ENCODE results near the gene THADA.

The THADA gene

DNA sequence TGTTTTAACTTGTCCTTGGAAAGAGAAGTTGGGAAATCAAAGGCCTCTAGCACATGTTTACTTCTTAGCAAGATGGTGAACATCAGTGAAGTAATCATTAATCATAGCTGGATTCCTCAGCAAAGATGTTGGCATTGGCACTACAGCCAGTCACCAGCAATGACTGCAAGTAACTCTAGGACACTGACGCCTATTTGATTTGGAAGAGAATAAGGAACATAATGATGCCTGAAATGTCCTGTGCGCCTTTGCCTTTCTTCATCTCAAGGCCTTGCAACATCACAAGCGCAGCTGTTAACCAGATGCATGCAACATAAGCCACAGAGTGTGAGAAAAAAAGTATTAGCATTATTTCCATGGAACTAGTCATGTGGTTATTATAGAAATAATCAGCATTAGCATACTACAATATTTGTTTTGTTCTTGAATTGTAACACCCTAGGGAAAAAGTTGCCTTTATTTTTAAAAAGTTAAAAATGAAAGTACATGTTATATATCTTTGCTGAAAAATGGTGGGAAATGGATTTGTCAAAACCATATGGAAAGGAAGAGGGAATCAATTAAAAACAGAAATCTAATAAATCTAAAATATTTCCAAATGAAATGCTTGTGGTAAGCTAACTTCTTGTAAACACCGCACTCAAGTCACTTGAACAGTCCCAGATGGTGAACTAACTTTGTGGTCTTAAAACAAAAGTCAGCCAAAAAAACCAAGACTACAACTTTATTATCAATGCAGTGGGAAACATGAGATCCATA, 55.6 kb downstream of the THADA start:
- H3K79me2 ChIP-seq (ENCODE audit: insufficient read depth, low read depth), result no peaks in the 10 kb centered on the region
- no peaks in the 10 kb centered on the region for H4K20me1 ChIP-seq (ENCODE audit: insufficient read depth)
- 0 out of 2 replicates have a peak overlapping the region, but pooled peaks have one; percentile 0 for H3K4me2 ChIP-seq
- no peaks in the 10 kb centered on the region for H3K36me3 ChIP-seq (ENCODE audit: insufficient read depth)
- peaks cover 21% of the 10 kb centered on the region for H3K4me1 ChIP-seq (ENCODE audit: low read depth, poor library complexity, severe bottlenecking)
- TF ChIP-seq CTCF (conservative IDR thresholded peaks at IDR 0.05; ENCODE audit: low read depth, low read length), result no peak
- no peak overlapping the region for H2AFZ ChIP-seq (ENCODE audit: low read depth)
- H3K27ac ChIP-seq, result no peak overlapping the region
- H3K9ac ChIP-seq, result no peak overlapping the region
- H3K27me3 ChIP-seq (ENCODE audit: insufficient read depth, low read depth), result no peaks in the 10 kb centered on the region
- no peak overlapping the region for H3K4me3 ChIP-seq (IDR thresholded peaks at IDR 0.05; ENCODE audit: insufficient read depth, low read depth, low read length)

GRCh38 chr2:43539436-43539835, 56.4 kb downstream of the THADA start:
- Histone ChIP-seq H2AFZ (ENCODE audit: low read depth) (no peak overlapping the region), H3K27ac (no peak overlapping the region), H3K36me3 (ENCODE audit: insufficient read depth) (no peaks in the 10 kb centered on the region), H3K4me3 (IDR thresholded peaks at IDR 0.05; ENCODE audit: insufficient read depth, low read depth, low read length) (no peak overlapping the region), H3K4me2 (no peak overlapping the region), H4K20me1 (ENCODE audit: insufficient read depth) (no peaks in the 10 kb centered on the region), H3K27me3 (ENCODE audit: insufficient read depth, low read depth) (no peaks in the 10 kb centered on the region), H3K79me2 (ENCODE audit: insufficient read depth, low read depth) (no peaks in the 10 kb centered on the region), H3K4me1 (ENCODE audit: low read depth, poor library complexity, severe bottlenecking) (peaks cover 21% of the 10 kb centered on the region), H3K9ac (no peak overlapping the region)
- no peak for TF ChIP-seq CTCF (conservative IDR thresholded peaks at IDR 0.05; ENCODE audit: low read depth, low read length)

- H2AFZ ChIP-seq (ENCODE audit: low read depth), result no peak overlapping the region
- no peak overlapping the region for H3K4me2 ChIP-seq
- H3K4me3 ChIP-seq (IDR thresholded peaks at IDR 0.05; ENCODE audit: insufficient read depth, low read depth, low read length), result no peak overlapping the region
- H3K27ac ChIP-seq, result no peak overlapping the region
- H3K79me2 ChIP-seq (ENCODE audit: insufficient read depth, low read depth), result no peaks in the 10 kb centered on the region
- no peak for TF ChIP-seq CTCF (conservative IDR thresholded peaks at IDR 0.05; ENCODE audit: low read depth, low read length)
- H4K20me1 ChIP-seq (ENCODE audit: insufficient read depth), result no peaks in the 10 kb centered on the region
- no peaks in the 10 kb centered on the region for H3K27me3 ChIP-seq (ENCODE audit: insufficient read depth, low read depth)
- no peak overlapping the region for H3K9ac ChIP-seq
- H3K36me3 ChIP-seq (ENCODE audit: insufficient read depth), result no peaks in the 10 kb centered on the region
- peaks cover 21% of the 10 kb centered on the region for H3K4me1 ChIP-seq (ENCODE audit: low read depth, poor library complexity, severe bottlenecking)
These were observed 57.7 kb downstream of the THADA start for GRCh38 chr2:43538034-43538670.

DNA sequence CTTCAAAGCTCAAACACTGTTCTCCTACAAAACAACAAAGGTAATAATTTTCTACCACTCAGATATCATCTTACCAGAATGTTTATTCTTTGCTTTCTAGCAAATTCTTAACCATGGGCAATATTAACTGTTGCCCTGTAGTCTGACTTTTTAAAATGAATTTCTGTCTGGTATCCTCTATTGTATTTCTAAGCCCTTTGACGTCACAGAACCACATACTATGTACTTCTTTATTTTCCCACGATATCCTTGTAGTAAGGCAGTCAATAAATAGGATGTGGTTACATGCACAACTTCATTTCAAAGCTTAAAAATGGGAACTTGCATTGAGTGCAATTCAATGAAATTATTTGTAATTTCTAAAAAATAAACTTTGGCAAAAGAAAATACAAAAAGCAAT, 58.7 kb downstream of the THADA start:
- Histone ChIP-seq H3K36me3 (ENCODE audit: insufficient read depth) (no peaks in the 10 kb centered on the region), H3K79me2 (ENCODE audit: insufficient read depth, low read depth) (no peaks in the 10 kb centered on the region), H3K4me1 (ENCODE audit: low read depth, poor library complexity, severe bottlenecking) (peaks cover 21% of the 10 kb centered on the region), H2AFZ (ENCODE audit: low read depth) (no peak overlapping the region), H3K9ac (no peak overlapping the region), H3K27ac (no peak overlapping the region), H3K4me2 (no peak overlapping the region), H4K20me1 (ENCODE audit: insufficient read depth) (no peaks in the 10 kb centered on the region), H3K27me3 (ENCODE audit: insufficient read depth, low read depth) (no peaks in the 10 kb centered on the region), H3K4me3 (IDR thresholded peaks at IDR 0.05; ENCODE audit: insufficient read depth, low read depth, low read length) (no peak overlapping the region)
- TF ChIP-seq CTCF (conservative IDR thresholded peaks at IDR 0.05; ENCODE audit: low read depth, low read length), result no peak

All from KMS-11 (cell line).